ENCODE results near the gene MUC5B. TPM values are rescaled to one million over a fixed set of nuclear protein-coding genes. Genes with fewer than 3 reads are reported as not detected.
"Not testable (repeated sequence)": the region's sequence is repeated elsewhere in the genome, so short reads cannot be mapped to it uniquely, and the experiment has no call there.

Gene MUC5B
- total RNA-seq, result not detected

GRCh38 chr11:1222491-1223345 is at the start of gene MUC5B:
MUC5B (plus strand) TSS chr11:1223066; CDS start chr11:1223124, 58 bp downstream.
- no peak for TF ChIP-seq CTCF (IDR thresholded peaks at IDR 0.05)
- H3K36me3 ChIP-seq, result no peaks in the 10 kb centered on the region
- H3K4me3 ChIP-seq, result no peak within 1 kb of the TSS
- H3K4me1 ChIP-seq, result no peaks in the 10 kb centered on the region
- no peak for DNase-seq (ENCODE audit: low spot score)
- H3K9me3 ChIP-seq, result no peaks in the 10 kb centered on the region
- H3K27me3 ChIP-seq, result peaks cover 0 to 9% of the 10 kb centered on the region in 2 donors
- no peak within 1 kb of the TSS for H3K27ac ChIP-seq

GRCh38 chr11:1173396-1173795 is 49.5 kb upstream of the MUC5B start:
- not testable (repeated sequence) for DNase-seq (ENCODE audit: low spot score)

GRCh38 chr11:1174441-1175370 is 48.2 kb upstream of the MUC5B start:
- no peaks in the 10 kb centered on the region for H3K36me3 ChIP-seq
- no peak for TF ChIP-seq CTCF (IDR thresholded peaks at IDR 0.05)
- no peak for DNase-seq (ENCODE audit: low spot score)

More at GRCh38 chr11:1173396-1173795, 49.5 kb upstream of the MUC5B start:
- not testable (repeated sequence) for H3K27ac ChIP-seq, H3K9me3 ChIP-seq, H3K27me3 ChIP-seq, H3K36me3 ChIP-seq, H3K4me3 ChIP-seq, H3K4me1 ChIP-seq

GRCh38 chr11:1175461-1176223 is 47.2 kb upstream of the MUC5B start:
- Histone ChIP-seq H3K9me3 (no peaks in the 10 kb centered on the region), H3K4me1 (no peaks in the 10 kb centered on the region), H3K27me3 (no peaks in the 10 kb centered on the region), H3K4me3 (no peak overlapping the region), H3K36me3 (no peaks in the 10 kb centered on the region), H3K27ac (no peak overlapping the region)
- DNase-seq (ENCODE audit: low spot score), result no peak
- no peak for TF ChIP-seq CTCF (IDR thresholded peaks at IDR 0.05)

More at GRCh38 chr11:1174441-1175370, 48.2 kb upstream of the MUC5B start:
- Histone ChIP-seq H3K27me3 (no peaks in the 10 kb centered on the region), H3K27ac (no peak overlapping the region), H3K9me3 (no peaks in the 10 kb centered on the region), H3K4me3 (no peak overlapping the region), H3K4me1 (no peaks in the 10 kb centered on the region)

- TF ChIP-seq CTCF (IDR thresholded peaks at IDR 0.05), result no peak
- Histone ChIP-seq H3K4me3 (no peak overlapping the region), H3K36me3 (no peaks in the 10 kb centered on the region), H3K4me1 (no peaks in the 10 kb centered on the region), H3K27me3 (no peaks in the 10 kb centered on the region), H3K9me3 (no peaks in the 10 kb centered on the region), H3K27ac (no peak overlapping the region)
- no peak for DNase-seq (ENCODE audit: low spot score)
Measured at GRCh38 chr11:1176224-1177019, 46.4 kb upstream of the MUC5B start.

Data from right atrium auricular region (tissue), 2 donors.